H1 (cell line): ENCODE measurements around the gene NUDT1. TPM values are rescaled to one million over a fixed set of nuclear protein-coding genes. Genes with fewer than 3 reads are reported as not detected.

Source experiments
- POLR2AphosphoS5 ChIP-seq: IDR thresholded peaks from 2 replicates; pipeline ENCODE4 v1.6.1; 2011; ENCODE audit warnings: low read depth, low read length
- polyA plus RNA-seq, 7 experiments: library from polyadenylated mRNA; depleted of rRNA in 3 of 7; stranded (reverse) in 5 of 7; unstranded in 2 of 7; fragments of >200 nt in 5 of 7; fragments of 200-250 nt in 2 of 7; gene quantifications; 1 replicate in 5 of 7; 2 replicates in 1 of 7; 4 replicates in 1 of 7; pipeline versions ENCODE4 v1.2.1 to v1.2.3, GENCODE V29; 2011 to 2013; ENCODE audit warnings: missing spikeins in 2 of 7, mixed read lengths in 2 of 7
- total RNA-seq: library from RNA; stranded (reverse); fragmentation: NEBNext Ultra II Directional; extraction: Animal tissue kit (Norgen Biotek cat#: 25700); gene quantifications from 2 replicates; pipeline ENCODE4 v1.2.1, GENCODE V29; 2021

The NUDT1 gene
- total and polyA plus RNA-seq, 2 of the 8 experiments (the other 6 are each of a cell fraction or from before 2014, with no cell fraction given) = 76.1 to 89.5 TPM

GRCh38 chr7:2237109-2237602, 4.9 kb upstream of the NUDT1 start (continued):
- TF ChIP-seq POLR2AphosphoS5 = no peak
- TF ChIP-seq, all 59 proteins: peak for 0
